Measurements from ENCODE around the gene SH3BGRL2.

DNA sequence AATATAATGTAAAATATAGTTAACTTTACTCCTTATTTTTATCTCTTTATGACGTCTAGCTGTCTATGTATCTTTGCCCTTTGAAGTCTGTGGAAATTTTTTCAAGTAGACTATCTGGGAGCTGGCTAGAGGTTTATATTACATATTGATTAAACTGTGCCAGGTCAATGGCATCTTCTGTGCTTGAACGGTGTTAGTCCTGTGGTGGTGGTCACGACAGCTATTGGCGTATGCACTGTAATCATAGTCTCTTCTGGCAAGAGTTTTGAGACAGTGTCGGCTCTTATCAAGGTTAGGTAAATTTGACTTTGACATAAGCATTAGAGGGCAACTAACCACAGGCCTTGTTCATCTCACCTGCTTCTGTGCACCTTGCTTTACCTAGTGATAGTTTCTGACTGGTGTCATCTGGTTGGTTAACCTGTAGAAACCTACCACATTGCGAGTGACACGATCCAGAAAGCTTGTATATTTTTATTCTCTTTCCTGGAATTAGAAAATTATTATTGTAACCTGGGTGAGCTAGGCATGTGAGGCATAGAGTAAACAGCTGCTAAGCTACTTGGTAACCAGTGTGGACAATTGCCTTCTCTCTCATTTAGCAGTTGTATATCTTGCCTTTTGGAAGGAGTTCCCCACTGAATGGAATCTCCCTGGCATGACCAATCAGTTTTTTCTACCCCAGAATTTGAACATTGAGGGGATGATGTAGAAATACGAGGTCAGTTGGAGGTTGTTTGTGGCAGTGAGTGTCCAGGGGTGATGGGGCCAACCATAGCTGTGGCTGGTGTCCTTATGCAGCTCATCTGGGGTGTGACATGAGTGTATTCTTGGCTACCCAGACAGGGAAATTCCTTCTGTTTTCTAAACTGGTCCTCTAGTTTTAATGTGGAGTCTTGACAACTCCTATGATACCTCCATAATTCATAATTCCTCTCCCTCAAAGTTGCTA, 45.9 kb downstream of the SH3BGRL2 start:
- TF ChIP-seq, protein P1, sequence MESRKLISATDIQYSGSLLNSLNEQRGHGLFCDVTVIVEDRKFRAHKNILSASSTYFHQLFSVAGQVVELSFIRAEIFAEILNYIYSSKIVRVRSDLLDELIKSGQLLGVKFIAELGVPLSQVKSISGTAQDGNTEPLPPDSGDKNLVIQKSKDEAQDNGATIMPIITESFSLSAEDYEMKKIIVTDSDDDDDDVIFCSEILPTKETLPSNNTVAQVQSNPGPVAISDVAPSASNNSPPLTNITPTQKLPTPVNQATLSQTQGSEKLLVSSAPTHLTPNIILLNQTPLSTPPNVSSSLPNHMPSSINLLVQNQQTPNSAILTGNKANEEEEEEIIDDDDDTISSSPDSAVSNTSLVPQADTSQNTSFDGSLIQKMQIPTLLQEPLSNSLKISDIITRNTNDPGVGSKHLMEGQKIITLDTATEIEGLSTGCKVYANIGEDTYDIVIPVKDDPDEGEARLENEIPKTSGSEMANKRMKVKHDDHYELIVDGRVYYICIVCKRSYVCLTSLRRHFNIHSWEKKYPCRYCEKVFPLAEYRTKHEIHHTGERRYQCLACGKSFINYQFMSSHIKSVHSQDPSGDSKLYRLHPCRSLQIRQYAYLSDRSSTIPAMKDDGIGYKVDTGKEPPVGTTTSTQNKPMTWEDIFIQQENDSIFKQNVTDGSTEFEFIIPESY (IDR thresholded peaks at IDR 0.05; ENCODE audit: extremely low read depth, insufficient replicate concordance, low read length) = no peak
- TF ChIP-seq CTCF (IDR thresholded peaks at IDR 0.05 in 2 of 3, conservative IDR thresholded peaks at IDR 0.05 in 1 of 3; ENCODE audit: borderline replicate concordance in 1 of 3, insufficient read depth in 1 of 3, low read depth in 2 of 3, low read length in 2 of 3) (no peak), SIN3A (IDR thresholded peaks at IDR 0.05; ENCODE audit: low read depth) (no peak), RAD21 (IDR thresholded peaks at IDR 0.05; ENCODE audit: low read depth) (no peak), POLR2AphosphoS5 (IDR thresholded peaks at IDR 0.05; ENCODE audit: low read depth, low read length) (no peak), EZH2 (IDR thresholded peaks at IDR 0.05) (no peak), TCF7L2 (IDR thresholded peaks at IDR 0.05; ENCODE audit: borderline replicate concordance, extremely low read depth, insufficient read depth, insufficient read length) (no peak), ATF3 (IDR thresholded peaks at IDR 0.05) (no peak), POLR2A (IDR thresholded peaks at IDR 0.05; ENCODE audit: borderline replicate concordance, extremely low read depth, insufficient read depth, insufficient read length) (no peak), EZH2phosphoT487 (IDR thresholded peaks at IDR 0.05; ENCODE audit: borderline replicate concordance) (no peak)

All from HCT116 (cell line).